Ishikawa (cell line): ENCODE results near the gene SRPX2.

ENCODE experiments used
- CEBPB ChIP-seq: IDR thresholded peaks from 2 replicates; pipeline ENCODE4 v1.6.1; 2012
- CREB1 ChIP-seq: IDR thresholded peaks from 2 replicates; pipeline ENCODE4 v1.6.1; 2012; ENCODE audit warnings: low read depth
- EP300 ChIP-seq: IDR thresholded peaks from 2 replicates; pipeline ENCODE4 v1.6.1; 2012; ENCODE audit warnings: borderline replicate concordance
- TCF12 ChIP-seq: IDR thresholded peaks from 2 replicates; pipeline ENCODE4 v1.6.1; 2012; ENCODE audit warnings: low read depth
- TEAD4 ChIP-seq: IDR thresholded peaks from 2 replicates; pipeline ENCODE4 v1.6.1; 2012

- TF ChIP-seq EP300: no peak
- TF ChIP-seq TEAD4: no peak
- TF ChIP-seq TCF12: no peak
- TF ChIP-seq CEBPB: no peak
- TF ChIP-seq CREB1: no peak
Measured at GRCh38 chrX:100698551-100698950, 54.6 kb downstream of the SRPX2 start.
